PFSK-1 (cell line): Measurements from ENCODE around the gene RAB30.

Experiments
- FOXP2 ChIP-seq: optimal IDR thresholded peaks from 2 replicates; pipeline ENCODE3; 2011; ENCODE audit warnings: borderline replicate concordance, control low read depth, inconsistent platforms; ENCODE audit not compliant: insufficient read depth; ENCODE audit errors: extremely low read length, extremely low read depth
- POLR2AphosphoS5 ChIP-seq: IDR thresholded peaks from 2 replicates; pipeline ENCODE4 v1.6.1; 2012; ENCODE audit warnings: low read depth, mild to moderate bottlenecking, control low read depth, low read length, moderate library complexity
- SIN3A ChIP-seq: IDR thresholded peaks from 2 replicates; pipeline ENCODE4 v1.6.1; 2012; ENCODE audit warnings: mild to moderate bottlenecking, low read length, moderate library complexity, borderline replicate concordance; ENCODE audit not compliant: insufficient read depth
- TAF1 ChIP-seq: IDR thresholded peaks from 2 replicates; pipeline ENCODE4 v1.6.1; 2012; ENCODE audit warnings: low read length, control low read depth, borderline replicate concordance; ENCODE audit not compliant: insufficient read depth
- TF ChIP-seq, protein P1 (sequence below), 2 experiments: IDR thresholded peaks; 2 replicates each; pipeline versions ENCODE4 v1.6.1 to v1.8.0; 2011 to 2012; ENCODE audit warnings: low read depth in 2 of 2, low read length in 2 of 2, control low read depth in 1 of 2, inconsistent platforms in 1 of 2, mild to moderate bottlenecking in 1 of 2, moderate library complexity in 1 of 2; ENCODE audit not compliant: insufficient read depth in 1 of 2

Gene RAB30

GRCh38 chr11:83068568-83068967, 3.1 kb downstream of the RAB30 start:
- TF ChIP-seq SIN3A (no peak), FOXP2 (no peak), POLR2AphosphoS5 (no peak), TAF1 (no peak)
- TF ChIP-seq, protein P1, sequence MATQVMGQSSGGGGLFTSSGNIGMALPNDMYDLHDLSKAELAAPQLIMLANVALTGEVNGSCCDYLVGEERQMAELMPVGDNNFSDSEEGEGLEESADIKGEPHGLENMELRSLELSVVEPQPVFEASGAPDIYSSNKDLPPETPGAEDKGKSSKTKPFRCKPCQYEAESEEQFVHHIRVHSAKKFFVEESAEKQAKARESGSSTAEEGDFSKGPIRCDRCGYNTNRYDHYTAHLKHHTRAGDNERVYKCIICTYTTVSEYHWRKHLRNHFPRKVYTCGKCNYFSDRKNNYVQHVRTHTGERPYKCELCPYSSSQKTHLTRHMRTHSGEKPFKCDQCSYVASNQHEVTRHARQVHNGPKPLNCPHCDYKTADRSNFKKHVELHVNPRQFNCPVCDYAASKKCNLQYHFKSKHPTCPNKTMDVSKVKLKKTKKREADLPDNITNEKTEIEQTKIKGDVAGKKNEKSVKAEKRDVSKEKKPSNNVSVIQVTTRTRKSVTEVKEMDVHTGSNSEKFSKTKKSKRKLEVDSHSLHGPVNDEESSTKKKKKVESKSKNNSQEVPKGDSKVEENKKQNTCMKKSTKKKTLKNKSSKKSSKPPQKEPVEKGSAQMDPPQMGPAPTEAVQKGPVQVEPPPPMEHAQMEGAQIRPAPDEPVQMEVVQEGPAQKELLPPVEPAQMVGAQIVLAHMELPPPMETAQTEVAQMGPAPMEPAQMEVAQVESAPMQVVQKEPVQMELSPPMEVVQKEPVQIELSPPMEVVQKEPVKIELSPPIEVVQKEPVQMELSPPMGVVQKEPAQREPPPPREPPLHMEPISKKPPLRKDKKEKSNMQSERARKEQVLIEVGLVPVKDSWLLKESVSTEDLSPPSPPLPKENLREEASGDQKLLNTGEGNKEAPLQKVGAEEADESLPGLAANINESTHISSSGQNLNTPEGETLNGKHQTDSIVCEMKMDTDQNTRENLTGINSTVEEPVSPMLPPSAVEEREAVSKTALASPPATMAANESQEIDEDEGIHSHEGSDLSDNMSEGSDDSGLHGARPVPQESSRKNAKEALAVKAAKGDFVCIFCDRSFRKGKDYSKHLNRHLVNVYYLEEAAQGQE (IDR thresholded peaks at IDR 0.05; ENCODE audit: insufficient read depth in 1 of 2, low read depth in 2 of 2, low read length in 2 of 2) = no peak

DNA sequence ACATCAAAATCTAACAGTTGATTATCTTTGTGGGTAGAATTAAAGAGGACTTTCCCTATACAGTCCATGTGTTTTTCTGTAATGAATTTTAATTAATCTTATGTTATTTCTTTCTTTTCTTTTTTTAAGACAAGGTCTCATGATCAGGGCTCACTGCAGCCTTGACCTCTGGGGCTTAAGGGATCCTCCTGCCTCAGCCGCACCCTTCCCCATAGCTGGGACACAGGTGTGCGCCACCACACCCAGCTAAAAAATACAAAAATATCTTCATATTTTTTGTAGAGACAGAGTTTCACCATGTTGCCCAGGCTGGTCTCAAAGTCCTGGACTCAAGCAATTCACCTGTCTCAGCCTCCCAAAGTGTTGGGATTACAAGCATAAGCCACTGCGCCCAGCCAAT, 7.7 kb downstream of the RAB30 start:
- TF ChIP-seq POLR2AphosphoS5 (no peak), TAF1 (no peak), FOXP2 (no peak), SIN3A (no peak)
- TF ChIP-seq, protein P1 (IDR thresholded peaks at IDR 0.05; ENCODE audit: insufficient read depth in 1 of 2, low read depth in 2 of 2, low read length in 2 of 2) = no peak

- no peak for TF ChIP-seq SIN3A
- TF ChIP-seq, protein P1 (IDR thresholded peaks at IDR 0.05; ENCODE audit: insufficient read depth in 1 of 2, low read depth in 2 of 2, low read length in 2 of 2) = no peak
- TF ChIP-seq TAF1 = no peak
These were observed 8.5 kb downstream of the RAB30 start for GRCh38 chr11:83063073-83063754.

DNA sequence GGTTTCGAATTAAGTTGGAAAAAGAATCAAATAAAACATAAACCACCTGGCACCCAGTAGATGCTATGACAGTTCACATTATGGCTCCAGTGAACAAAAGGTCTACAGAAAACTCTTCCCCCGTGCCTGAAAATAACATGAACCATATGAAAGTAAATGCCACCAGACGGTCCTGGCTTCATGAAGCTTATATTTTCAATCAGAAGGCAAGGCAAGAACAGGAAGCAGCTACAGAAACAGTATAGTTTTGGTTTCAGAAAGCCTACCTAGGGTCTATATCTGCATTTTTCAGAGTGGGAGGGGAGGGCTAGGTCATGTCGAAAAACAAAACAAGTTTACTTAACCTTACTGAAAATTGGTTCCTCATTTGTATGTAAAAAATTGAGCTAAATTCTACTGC, 9.8 kb downstream of the RAB30 start:
- TF ChIP-seq, protein P1 (IDR thresholded peaks at IDR 0.05; ENCODE audit: insufficient read depth in 1 of 2, low read depth in 2 of 2, low read length in 2 of 2) = no peak
- TF ChIP-seq TAF1 (no peak), SIN3A (no peak), POLR2AphosphoS5 (no peak), FOXP2 (no peak)

GRCh38 chr11:83060965-83061364, 10.7 kb downstream of the RAB30 start:
- TF ChIP-seq FOXP2 = no peak
- TF ChIP-seq, protein P1 (IDR thresholded peaks at IDR 0.05; ENCODE audit: insufficient read depth in 1 of 2, low read depth in 2 of 2, low read length in 2 of 2) = no peak
- no peak for TF ChIP-seq POLR2AphosphoS5
- no peak for TF ChIP-seq TAF1
- no peak for TF ChIP-seq SIN3A
